Hindlimb muscle (tissue), 1 donor: ENCODE results near the gene PRLH. TPM values are rescaled to one million over a fixed set of nuclear protein-coding genes. Genes with fewer than 3 reads are reported as not detected.
"Not testable (repeated sequence)": the region's sequence is repeated elsewhere in the genome, so short reads cannot be mapped to it uniquely, and the experiment has no call there.

Experiments used
- DNase-seq: peaks from one replicate; pipeline ENCODE4 v3.0.0-alpha.2; 2013
- polyA plus RNA-seq: library from polyadenylated mRNA; unstranded; fragments of 120-200 nt; gene quantifications from one replicate; pipeline ENCODE4 v1.2.1, GENCODE V29; 2013; ENCODE audit not compliant: insufficient read length

The PRLH gene
- polyA plus RNA-seq, 1 donor = not detected

GRCh38 chr2:237583385-237584295 is 17.3 kb downstream of the PRLH start:
- DNase-seq = no peak

DNA sequence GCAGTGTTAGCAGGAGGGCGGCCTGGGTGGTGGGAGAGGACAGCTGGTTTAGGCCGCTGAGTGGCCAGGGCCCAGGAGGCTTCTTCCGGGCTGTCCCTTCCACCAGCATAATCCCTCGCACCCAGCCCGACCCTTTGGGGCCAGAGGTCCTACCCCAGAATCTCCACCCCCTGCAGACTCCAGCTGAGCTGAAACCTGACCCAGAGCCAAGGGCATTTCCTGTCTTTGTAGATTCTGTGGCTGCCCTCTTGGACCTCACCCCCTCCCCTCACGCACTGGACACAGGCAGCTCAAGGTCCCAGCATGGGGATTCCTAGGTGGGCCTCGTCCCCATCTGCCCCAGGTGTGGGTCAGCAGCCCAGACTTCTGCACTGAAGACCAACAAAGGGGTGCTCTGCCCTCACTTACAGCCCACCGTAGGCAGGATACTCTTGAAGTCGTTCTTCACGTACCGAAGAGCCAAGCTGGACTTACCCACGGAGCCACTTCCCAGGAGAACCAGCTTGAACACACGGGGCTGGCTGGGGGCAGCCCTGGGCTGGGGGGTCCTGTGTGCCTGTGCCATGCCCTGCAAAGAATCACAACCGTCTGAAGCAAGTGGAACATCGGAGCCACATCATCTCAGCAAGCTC is 19.3 kb downstream of the PRLH start:
- DNase-seq = no peak

GRCh38 chr2:237588044-237588696 is 21.8 kb downstream of the PRLH start:
- DNase-seq = no peak

- DNase-seq = no peak
These were observed 24.1 kb downstream of the PRLH start, which contains the start of gene RAB17 for GRCh38 chr2:237590272-237591140. Gene RAB17, minus strand, starts transcription at chr2:237590734. Its CDS starts 4,580 bp downstream, at chr2:237586154.

DNA sequence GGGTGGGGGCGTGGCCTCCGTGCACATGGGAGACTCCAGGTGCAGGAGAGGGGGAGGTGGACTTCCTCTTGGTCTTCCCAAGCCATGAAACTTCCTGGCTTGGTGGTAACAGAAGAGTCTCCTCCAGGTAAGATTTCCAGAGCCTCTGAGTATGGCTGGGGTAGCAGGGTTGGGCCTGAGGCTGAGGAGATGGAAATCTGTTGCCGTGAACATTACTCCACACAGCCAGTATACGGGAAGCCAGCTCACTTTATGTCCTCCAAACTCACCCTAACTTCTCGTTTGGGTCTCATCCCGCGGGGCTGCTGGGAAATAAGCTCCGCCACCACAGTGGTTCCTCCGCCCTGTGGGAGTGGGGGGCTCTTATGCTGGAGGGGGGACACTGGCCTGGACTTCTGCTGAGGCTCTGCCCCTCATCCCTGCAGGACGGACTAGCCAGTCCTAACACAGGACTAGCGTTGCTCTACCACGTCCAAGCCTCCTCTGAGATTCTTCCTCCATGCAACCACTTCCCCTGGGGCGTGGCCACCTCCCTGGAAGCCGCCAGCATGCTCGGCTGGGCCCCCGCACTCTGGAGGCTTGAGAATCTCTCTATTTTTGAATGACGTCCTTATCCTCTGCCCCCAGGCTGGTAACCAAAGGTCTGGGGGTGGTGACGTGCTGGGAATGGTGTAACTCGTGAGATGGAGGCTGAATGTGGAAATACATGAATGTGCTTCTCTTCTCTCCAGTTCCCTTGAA is 24.9 kb downstream of the PRLH start:
- DNase-seq = no peak

DNA sequence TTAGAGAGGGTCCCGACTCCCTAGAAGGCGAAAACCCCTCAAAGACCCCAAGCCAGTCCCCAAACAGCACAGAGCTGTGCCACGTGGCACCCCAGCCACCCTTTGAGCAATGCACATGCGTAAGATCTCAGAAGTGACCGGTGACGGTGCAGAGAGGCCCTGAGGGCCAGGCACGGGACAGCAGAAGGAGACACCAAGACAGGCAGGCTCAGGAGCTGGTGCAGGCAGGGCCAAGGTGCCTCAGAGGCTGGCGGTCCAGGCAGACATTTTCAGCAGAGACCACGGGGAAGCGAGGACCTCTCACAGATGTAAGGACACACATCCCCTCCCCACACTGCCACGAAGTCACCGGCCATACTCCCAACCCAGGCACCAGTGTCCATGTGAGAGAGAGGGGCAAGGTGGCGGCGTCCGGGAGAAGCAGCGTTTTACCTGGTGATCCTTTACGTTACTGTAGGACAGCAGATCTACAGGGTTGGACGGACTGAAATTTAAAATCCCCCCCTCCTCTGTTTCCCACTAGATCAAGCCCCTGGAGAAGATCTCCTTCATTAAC is 26.1 kb downstream of the PRLH start:
- no peak for DNase-seq

DNA sequence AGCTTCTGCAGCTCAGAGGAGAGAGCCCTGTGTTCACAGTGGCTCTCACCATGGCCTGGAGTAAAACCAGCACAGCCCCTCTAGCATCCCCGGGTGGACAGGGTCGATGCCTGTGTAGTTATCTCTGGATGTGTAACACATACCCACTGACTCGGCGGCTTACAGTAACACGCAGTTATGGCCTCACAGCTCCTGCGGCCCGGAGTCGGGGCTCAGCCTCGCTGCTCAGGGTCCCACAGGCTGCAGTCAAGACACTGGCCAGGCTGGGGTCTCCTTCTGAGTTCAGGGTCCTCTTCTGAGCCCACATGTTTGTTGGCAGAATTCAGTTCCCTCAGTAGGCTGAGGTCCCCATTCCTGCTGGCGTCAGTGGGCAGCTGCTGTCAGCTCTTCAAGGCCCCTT is 26.7 kb downstream of the PRLH start:
- DNase-seq = no peak

DNA sequence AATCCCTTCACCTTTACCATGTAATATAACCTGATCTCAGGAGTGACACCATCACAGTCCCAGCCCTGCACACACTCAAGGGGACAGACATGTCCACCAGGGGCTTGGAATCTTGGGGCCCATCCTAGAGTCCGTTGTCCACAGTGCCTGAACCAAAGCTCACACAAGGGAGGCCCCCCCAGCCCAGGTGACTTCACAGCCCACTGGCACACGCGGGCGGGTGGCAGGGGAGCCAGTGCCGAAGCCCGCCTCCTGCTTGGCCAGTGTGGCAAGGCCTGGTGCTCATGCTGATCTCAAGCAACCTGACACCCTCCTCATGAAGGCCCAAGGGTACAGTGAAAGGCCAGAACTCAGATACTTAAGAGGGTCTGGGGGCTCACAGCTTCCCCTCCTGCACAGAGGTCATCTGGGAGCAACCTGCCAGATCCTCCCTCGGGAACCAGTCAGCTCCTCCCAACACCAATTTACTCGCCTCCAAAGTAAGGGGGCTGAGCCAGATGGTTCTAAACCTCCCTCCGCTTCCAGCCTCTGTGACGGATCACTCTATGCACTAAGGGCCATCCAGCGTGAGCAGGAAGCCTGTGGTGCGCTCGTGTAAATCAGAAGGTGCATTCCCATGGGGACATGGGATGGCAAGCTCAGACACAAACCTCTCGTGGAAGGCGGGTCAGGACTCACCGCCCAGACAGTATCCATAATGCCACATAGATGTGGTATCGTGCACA is 27.4 kb downstream of the PRLH start:
- no peak for DNase-seq

GRCh38 chr2:237594514-237594871 is 28.1 kb downstream of the PRLH start:
- DNase-seq = no peak

GRCh38 chr2:237595829-237596519 is 29.6 kb downstream of the PRLH start:
- not testable (repeated sequence) for DNase-seq

GRCh38 chr2:237596520-237597195 is 30.3 kb downstream of the PRLH start:
- DNase-seq = no peak

- no peak for DNase-seq
These were observed 31.1 kb downstream of the PRLH start for GRCh38 chr2:237597196-237598145.

DNA sequence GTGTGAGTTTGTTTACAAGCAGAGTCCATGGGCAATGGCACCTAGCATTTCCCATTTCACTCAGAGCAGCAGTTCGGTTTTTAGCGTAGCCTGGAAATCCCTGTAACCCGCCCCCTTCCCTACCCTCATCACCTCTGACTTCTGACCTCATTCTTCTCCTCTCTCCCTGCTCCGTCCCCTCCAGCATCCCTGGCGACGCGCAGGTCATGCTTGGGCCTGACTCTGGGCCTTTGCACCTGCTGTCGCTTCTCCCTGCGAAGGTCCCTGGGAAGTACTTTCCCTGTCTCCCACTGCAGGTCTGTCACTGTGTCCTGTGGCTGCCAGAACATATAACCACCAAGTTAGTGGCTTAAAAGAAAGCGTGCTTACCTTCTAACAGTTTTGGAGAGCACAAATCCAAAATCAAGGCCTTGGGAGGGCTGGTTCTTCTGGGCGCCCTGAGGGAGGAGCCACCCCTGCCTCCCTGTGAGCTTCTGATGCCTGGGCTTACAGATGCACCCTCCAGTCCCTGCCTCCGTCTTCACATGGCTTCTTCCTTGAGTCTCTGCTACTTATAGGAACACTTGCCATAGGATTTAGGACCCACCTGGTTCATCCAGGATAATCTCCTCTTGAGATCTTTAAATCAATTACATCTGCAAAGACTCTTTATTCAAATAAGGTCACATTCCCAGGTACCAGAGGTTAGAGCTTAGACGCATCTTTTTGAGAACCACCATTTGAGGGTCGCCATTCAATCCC is 32.3 kb downstream of the PRLH start:
- DNase-seq = no peak

- no peak for DNase-seq
These were observed 33.2 kb downstream of the PRLH start for GRCh38 chr2:237599465-237600110.

- DNase-seq = peak; percentile 69
These were observed 34.0 kb downstream of the PRLH start for GRCh38 chr2:237600205-237600846.

GRCh38 chr2:237601453-237602116 is 35.2 kb downstream of the PRLH start:
- no peak for DNase-seq
